Left hindlimb (tissue), 1 donor: ENCODE results near the gene NR4A3.
"Not testable (repeated sequence)": the region's sequence is repeated elsewhere in the genome, so short reads cannot be mapped to it uniquely, and the experiment has no call there.

Experiments used
- DNase-seq: peaks from one replicate; pipeline ENCODE4 v3.0.0-alpha.2; 2018

Gene NR4A3

GRCh38 chr9:99821396-99822108 lies at the start of gene NR4A3:
Gene NR4A3 (plus strand): TSS chr9:99821885. CDS start chr9:99828043, 6,158 bp downstream.
- DNase-seq, result peak; percentile 95

- DNase-seq, result no peak
Observed at GRCh38 chr9:99773468-99774138, 48.1 kb upstream of the NR4A3 start.

GRCh38 chr9:99778308-99778707 lies 43.4 kb upstream of the NR4A3 start:
- no peak for DNase-seq

- no peak for DNase-seq
Observed at GRCh38 chr9:99778836-99779235, 42.8 kb upstream of the NR4A3 start.

- no peak for DNase-seq
Observed at GRCh38 chr9:99779277-99779676, 42.4 kb upstream of the NR4A3 start.

GRCh38 chr9:99782349-99782748 lies 39.3 kb upstream of the NR4A3 start:
- not testable (repeated sequence) for DNase-seq

DNA sequence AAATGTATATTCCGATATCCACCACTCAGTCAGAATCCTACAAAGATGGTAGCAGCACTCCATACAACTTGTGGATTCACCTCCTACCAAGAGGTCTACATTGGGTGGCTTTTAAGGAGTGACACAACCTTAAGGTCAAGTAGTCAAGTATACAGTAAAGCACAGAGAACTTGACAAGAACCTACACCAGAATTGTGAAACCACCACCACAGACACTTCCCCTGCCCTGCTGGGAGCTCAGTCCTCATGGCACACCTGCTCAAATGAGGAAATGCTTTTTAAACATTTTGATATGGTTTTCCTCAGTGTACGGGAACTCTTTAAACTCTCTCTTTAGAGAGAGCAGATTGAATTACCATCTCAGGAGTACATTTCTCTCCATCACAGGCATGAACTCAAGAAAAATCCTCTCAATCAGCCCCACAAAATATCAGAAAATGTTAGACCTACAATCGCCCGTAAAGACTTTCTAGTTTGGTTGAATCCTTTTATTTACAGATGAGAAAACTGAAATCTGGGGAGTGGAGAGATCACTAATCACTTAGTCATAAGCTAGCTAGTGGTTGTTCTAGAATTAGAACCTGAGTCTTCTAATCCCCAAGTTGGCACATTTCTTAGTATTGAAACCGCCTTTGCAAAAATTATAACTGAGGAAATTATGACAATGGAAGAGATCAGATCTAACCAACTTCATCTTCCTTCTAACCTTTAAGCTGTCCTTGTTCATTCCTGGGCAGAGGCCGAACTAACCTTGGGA lies 38.5 kb upstream of the NR4A3 start:
- DNase-seq, result no peak

DNA sequence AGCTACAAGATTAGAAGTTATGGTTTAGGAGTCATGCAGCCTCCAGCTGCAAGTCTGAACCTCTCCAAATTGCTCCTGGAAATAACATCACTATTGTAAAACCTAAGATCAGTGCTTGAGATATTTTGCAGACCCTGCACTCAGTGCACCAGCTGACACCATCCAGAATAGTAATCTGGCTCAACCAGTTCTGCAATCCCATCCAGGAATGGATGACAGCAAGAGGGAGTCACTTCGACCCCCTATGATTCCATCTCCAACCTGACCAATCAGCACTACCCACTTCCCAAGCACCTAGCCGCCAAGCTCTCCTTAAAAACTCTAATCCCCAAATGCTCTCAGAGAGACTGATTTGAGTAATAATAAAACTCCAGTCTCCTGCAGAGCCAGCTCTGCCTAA lies 37.9 kb upstream of the NR4A3 start:
- no peak for DNase-seq

DNA sequence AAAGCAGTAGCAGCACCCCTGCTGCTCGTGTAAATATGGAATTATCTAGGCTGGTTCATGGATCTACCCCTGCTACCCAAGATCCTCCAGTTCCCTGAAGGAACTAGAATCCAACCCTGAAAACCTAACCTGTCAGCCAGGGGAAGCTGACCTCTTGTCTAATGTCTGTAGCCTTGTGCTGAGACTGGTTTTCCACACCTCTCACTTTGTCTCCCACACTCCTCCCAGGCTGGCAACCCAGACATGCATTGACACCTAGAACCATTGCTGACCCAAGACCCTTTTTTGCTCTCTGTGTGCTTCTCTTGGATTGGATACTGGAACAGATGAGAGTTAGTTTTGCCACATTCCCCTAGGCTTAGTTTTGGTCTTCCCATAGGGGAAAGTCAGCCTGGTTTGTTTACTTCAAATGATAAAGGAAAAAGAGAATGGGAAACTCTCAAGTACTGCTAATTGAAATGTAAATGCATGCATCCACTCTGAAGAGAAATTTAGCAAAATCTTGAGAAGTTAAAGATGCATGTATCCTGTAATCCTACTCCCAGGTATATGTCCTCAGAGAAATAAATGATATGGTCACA lies 36.6 kb upstream of the NR4A3 start:
- DNase-seq, result no peak

DNA sequence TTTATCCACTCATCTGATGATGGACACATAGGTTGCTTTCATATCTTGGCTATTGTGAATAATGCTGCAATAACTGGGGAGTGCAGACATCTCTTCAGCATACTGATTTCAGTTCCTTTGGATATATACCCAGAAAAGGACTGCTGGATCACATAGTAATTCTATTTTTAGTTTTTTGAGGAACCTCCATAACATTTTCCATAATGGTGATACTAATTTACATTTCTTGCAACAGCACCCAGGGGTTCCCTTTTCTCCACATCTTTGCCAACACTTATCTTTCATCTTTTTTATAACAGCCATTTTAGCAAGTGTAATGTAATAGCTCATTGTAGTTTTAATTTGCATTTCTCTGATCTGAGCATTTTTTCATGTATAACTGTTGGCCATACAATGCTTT lies 34.1 kb upstream of the NR4A3 start:
- no peak for DNase-seq

DNA sequence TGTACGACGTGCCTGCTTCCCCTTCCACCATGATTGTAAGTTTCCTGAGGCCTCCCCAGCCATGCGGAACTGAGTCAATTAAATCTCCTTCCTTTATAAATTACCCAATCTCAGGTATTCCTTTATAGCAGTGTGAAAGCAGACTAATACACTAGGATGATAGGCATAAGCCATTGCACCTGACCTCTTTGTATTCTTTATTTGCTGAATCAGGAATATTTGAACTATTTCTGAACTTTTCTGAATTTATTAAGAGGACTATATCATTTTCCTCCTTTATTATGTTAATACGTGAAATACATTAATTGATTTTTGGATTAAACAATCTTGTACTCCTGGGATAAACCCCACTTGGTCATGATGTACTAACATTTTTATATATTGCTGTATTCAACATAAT lies 28.2 kb upstream of the NR4A3 start:
- DNase-seq, result no peak

GRCh38 chr9:99796231-99796630 lies 25.5 kb upstream of the NR4A3 start:
- DNase-seq, result no peak

GRCh38 chr9:99801775-99802174 lies 19.9 kb upstream of the NR4A3 start:
- no peak for DNase-seq

GRCh38 chr9:99803694-99804093 lies 18.0 kb upstream of the NR4A3 start:
- DNase-seq, result no peak

DNA sequence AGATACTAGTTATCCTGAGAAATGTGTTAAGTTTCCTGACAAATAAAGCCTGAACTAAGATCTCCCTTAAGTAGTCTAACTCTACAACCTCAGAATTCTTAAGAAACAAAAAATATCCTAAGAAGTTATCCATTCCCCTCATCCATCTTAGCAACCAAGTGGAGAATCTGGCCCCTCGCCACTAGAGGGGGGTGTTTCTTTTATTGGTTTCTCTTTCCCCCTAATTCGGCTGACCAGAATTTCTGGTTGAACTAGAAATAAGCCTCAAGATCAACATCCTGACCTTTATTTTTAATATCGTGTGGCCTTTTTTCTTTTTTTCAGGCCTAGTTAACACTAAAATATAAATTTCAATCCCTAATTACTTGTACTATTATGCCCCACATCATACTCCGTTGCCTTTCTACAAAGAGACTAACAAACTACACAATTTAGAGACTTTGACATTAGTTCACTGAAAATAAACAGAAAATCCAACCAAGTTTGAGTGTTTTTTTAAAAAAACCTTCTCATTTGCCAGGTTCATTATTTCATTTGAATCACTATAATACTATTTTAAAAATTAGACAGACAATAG lies 14.3 kb upstream of the NR4A3 start:
- DNase-seq, result peak; percentile 42

DNA sequence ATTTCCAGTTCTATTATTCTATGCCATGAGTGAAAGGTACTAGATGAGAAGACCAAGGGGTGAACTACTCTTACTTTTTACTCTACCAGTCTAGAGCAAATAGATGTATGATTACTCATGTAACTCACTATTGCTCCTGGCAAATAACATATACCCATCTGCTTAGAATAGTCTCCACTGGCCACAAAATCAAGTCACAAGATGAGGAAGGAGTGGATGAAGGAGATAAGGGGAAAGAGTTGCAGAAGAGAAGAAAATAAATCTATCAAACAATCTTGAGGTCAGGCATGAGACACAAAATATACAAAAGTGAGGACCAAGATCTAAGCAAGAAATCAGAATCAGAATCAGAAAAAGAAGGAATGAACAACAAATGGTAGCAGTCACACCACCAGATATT lies 13.7 kb upstream of the NR4A3 start:
- DNase-seq, result no peak

DNA sequence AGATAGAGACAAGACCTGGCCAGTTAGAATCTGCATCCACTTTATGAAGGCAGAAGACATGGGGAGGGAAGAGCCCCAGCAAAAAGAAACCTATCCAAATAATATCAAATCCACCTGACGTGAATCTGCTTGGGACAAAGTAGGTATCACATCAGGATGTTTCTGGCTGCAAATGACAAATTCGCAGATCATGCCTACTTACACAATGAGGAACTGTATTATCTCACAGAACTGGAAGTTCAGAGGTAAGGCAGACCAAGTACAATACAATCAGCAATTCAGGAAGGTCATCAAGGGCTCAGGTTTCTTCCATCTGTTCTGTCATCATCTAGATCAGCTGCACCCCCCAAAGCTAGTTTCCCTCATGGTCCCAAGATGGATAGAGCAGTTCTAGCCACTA lies 13.2 kb upstream of the NR4A3 start:
- no peak for DNase-seq

DNA sequence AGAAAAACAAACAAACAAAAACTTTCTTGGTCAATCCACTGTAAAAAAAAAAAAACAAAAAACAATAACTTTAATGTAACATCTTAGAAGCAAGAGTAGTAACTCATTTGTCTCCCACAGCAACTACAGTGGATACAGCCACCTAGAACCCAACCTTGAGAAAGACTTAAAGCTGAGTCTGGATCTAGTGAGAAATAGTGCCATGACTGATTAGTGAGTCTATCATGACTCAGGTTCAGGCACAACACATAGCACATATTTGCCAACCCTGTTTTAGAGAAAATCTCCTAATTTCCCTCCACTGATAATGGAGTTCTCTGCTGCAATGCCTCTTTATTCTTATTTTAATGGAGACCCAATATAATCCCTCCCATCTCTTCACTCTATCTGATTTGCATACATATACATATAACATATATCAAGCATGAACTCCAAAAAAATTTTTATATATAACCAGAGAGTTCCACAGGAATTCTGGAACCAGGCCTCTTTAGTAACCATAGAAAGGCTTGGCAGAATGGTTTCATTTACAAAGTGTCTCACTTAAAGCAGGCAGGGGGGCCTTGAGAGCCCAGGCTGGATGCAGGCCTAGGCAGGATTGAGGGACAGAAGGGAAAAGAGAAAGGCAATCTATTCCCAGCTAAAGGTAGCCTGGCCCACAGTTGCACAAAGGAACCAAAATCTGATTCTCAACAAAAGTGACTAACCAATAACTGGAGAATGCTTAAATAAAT lies 11.9 kb upstream of the NR4A3 start:
- no peak for DNase-seq

DNA sequence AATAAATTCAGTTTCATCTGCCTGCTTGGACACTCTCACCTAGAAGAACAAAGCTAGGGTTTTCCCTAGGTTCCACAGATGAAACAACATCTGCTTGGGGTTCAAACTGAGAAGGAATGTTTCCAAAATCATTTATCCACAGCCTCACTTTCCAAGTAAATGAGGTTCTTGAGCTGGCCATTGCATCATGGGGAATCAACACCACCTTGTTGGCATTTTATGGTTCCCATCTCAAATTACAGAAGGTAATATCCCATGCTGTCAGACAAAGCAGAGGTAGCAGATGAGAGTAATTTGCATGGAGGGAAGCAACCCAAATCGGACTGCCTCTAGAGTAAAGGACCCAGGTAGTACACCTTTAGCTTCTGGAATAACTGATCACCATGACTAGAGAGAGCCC lies 10.5 kb upstream of the NR4A3 start:
- no peak for DNase-seq

DNA sequence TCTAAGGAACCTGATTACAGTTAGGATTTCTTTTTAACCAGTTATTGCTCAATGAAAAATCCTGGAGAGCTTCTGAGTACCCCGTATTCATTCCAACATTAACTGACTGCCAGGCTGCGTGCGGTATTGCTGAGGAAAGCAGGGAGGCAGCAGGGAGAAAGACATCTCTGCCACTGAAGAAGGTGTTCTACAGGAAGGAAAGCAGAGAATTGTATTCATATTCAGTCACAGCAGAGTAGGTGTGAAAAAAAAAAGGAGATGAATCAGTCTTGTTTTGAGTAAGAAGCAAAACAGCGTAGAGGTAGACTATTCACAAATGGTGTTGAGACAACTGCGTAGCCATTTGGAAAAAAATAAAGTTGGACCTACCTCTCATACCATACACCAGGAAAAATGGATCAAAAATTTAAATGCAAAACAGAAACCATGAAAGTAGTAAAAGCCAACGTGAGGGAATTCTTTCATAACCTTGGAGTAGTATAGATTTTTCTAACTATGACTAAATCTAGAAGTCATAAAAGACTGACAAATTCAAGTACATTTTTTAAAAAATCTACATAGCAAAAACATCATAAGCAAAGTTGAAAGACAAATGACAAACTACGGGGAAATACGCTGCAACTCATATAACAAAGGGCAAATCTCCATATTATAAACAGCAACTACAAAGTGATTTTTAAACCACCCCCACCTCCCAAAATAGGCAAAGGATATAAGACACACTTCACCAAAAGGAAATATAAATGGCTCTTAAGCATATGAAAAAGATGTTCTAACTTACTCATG lies 9.9 kb upstream of the NR4A3 start:
- no peak for DNase-seq

DNA sequence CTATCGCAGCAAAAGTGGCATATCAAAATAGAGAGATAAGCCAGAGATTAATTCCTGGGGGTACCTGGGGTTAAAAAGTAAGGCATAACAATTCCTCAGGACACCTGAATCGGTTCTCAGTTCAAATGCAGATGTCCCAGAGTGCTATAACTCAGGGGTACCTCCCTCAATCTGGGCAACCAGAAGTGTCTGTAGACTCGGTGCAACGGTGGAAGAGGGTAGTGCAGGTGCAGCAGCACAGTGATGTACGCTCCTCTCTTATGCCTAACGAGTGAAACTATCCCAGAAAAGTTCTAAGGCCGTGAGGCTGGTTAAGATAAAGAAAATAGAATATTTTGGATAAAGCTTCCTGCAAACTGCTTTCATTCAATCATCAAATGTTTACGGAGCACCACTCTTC lies 7.9 kb upstream of the NR4A3 start:
- DNase-seq, result no peak

GRCh38 chr9:99814359-99814758 lies 7.3 kb upstream of the NR4A3 start:
- no peak for DNase-seq
